OCI-LY3 (cell line): ENCODE data around the gene CYB561D1.

Source experiments
- CTCF ChIP-seq: fragments of 200-600, 300-600 bp; sonication (generic); IDR thresholded peaks from 2 replicates; pipeline ENCODE4 v1.5.1; 2014; ENCODE audit warnings: antibody characterized with exemption, low read length, low read depth
- EZH2phosphoT487 ChIP-seq: fragments of 200-600 bp; shearing (Covaris generic); IDR thresholded peaks from 2 replicates; pipeline ENCODE4 v1.6.1; 2018; ENCODE audit warnings: antibody characterized with exemption, mixed run types, low read depth

- TF ChIP-seq CTCF (no peak), EZH2phosphoT487 (no peak)
Observed at GRCh38 chr1:109475261-109475660, 18.6 kb upstream of the CYB561D1 start.
